Liver (tissue), 9 donors: Measurements from ENCODE around the gene THADA. TPM values are rescaled to one million over a fixed set of nuclear protein-coding genes. Genes with fewer than 3 reads are reported as not detected.

ENCODE experiments used
- DNase-seq: peaks from one replicate; pipeline ENCODE4 v3.0.0-alpha.2; 2017; ENCODE audit warnings: low spot score
- H3K27ac ChIP-seq, 2 donors: one replicate each; pipeline ENCODE4 v1.7.0; 2013; ENCODE audit warnings: inconsistent platforms in 2 of 2, low read length in 2 of 2, control low read depth in 1 of 2, low read depth in 1 of 2, mild to moderate bottlenecking in 1 of 2
- H3K27me3 ChIP-seq, 4 donors: one replicate each; pipeline versions ENCODE4 v1.6.1 to v1.7.0; 2013; ENCODE audit warnings: low read length in 3 of 4, inconsistent platforms in 1 of 4, mild to moderate bottlenecking in 1 of 4, moderate library complexity in 1 of 4; ENCODE audit not compliant: control insufficient read depth in 4 of 4, insufficient read depth in 4 of 4
- H3K36me3 ChIP-seq, 4 donors: one replicate each; pipeline versions ENCODE4 v1.6.1 to v1.7.0; 2013; ENCODE audit warnings: low read length in 3 of 4, mild to moderate bottlenecking in 3 of 4, low read depth in 1 of 4, moderate library complexity in 1 of 4; ENCODE audit not compliant: control insufficient read depth in 4 of 4, insufficient read depth in 3 of 4
- H3K4me1 ChIP-seq, 4 donors: one replicate each; pipeline versions ENCODE4 v1.6.1 to v1.7.0; 2013; ENCODE audit warnings: low read length in 3 of 4, mild to moderate bottlenecking in 3 of 4, moderate library complexity in 1 of 4; ENCODE audit not compliant: control insufficient read depth in 4 of 4, insufficient read depth in 4 of 4
- H3K4me3 ChIP-seq, 3 donors: one replicate each; pipeline versions ENCODE4 v1.6.1 to v1.7.0; 2013; ENCODE audit warnings: low read length in 3 of 3, control low read depth in 1 of 3, low read depth in 1 of 3, mild to moderate bottlenecking in 1 of 3
- H3K9ac ChIP-seq, 2 donors: one replicate each; pipeline ENCODE4 v1.7.0; 2013; ENCODE audit warnings: low read length in 2 of 2, mild to moderate bottlenecking in 2 of 2, moderate library complexity in 2 of 2, control low read depth in 1 of 2, low read depth in 1 of 2
- H3K9me3 ChIP-seq, 4 donors: one replicate each; pipeline versions ENCODE4 v1.6.1 to v1.7.0; 2013; ENCODE audit warnings: low read length in 3 of 4; ENCODE audit not compliant: control insufficient read depth in 4 of 4
- EGR1 ChIP-seq, 2 donors: IDR thresholded peaks; 2 replicates each; pipeline ENCODE4 v1.6.1; 2016 to 2018; ENCODE audit warnings: antibody characterized with exemption in 2 of 2, low read depth in 2 of 2
- FOXA1 ChIP-seq: IDR thresholded peaks from 2 replicates; pipeline ENCODE4 v1.6.1; 2016; ENCODE audit warnings: antibody characterized with exemption
- FOXA2 ChIP-seq: IDR thresholded peaks from 2 replicates; pipeline ENCODE4 v1.6.1; 2016; ENCODE audit warnings: antibody characterized with exemption
- GABPA ChIP-seq, 2 donors: IDR thresholded peaks in 1 of 2; conservative IDR thresholded peaks in 1 of 2; 2 replicates each; pipeline ENCODE4 v1.6.1; 2016; ENCODE audit warnings: antibody characterized with exemption in 2 of 2, mild to moderate bottlenecking in 1 of 2, moderate library complexity in 1 of 2
- HNF4A ChIP-seq, 2 donors: conservative IDR thresholded peaks; 2 replicates each; pipeline ENCODE4 v1.6.1; 2016; ENCODE audit warnings: antibody characterized with exemption in 2 of 2, mild to moderate bottlenecking in 2 of 2
- HNF4G ChIP-seq: IDR thresholded peaks from 2 replicates; pipeline ENCODE4 v1.6.1; 2016; ENCODE audit warnings: antibody characterized with exemption
- JUND ChIP-seq, 2 donors: IDR thresholded peaks; 2 replicates each; pipeline ENCODE4 v1.6.1; 2016; ENCODE audit warnings: antibody characterized with exemption in 2 of 2
- MAX ChIP-seq: IDR thresholded peaks from 2 replicates; pipeline ENCODE4 v1.6.1; 2016; ENCODE audit warnings: antibody characterized with exemption
- NR2F2 ChIP-seq: IDR thresholded peaks from 2 replicates; pipeline ENCODE4 v1.6.1; 2016; ENCODE audit warnings: antibody characterized with exemption
- RAD21 ChIP-seq, 2 donors: IDR thresholded peaks; 2 replicates each; pipeline ENCODE4 v1.6.1; 2016; ENCODE audit warnings: antibody characterized with exemption in 2 of 2, mild to moderate bottlenecking in 2 of 2
- RXRA ChIP-seq, 2 donors: IDR thresholded peaks; 2 replicates each; pipeline ENCODE4 v1.6.1; 2017 to 2018; ENCODE audit warnings: antibody characterized with exemption in 2 of 2, mild to moderate bottlenecking in 1 of 2
- SP1 ChIP-seq: IDR thresholded peaks from 2 replicates; pipeline ENCODE4 v1.6.1; 2018; ENCODE audit warnings: antibody characterized with exemption, mild to moderate bottlenecking
- TAF1 ChIP-seq: conservative IDR thresholded peaks from 2 replicates; pipeline ENCODE4 v1.6.1; 2016; ENCODE audit warnings: antibody characterized with exemption, mild to moderate bottlenecking
- YY1 ChIP-seq: IDR thresholded peaks from 2 replicates; pipeline ENCODE4 v1.6.1; 2016; ENCODE audit warnings: antibody characterized with exemption, mild to moderate bottlenecking
- WGBS: extraction: QIAGEN DNeasy Blood & Tissue Kit; methylation state at CpG from one replicate; pipeline ENCODE4 v1.1.7; 2013; 5-methylcytosine and 5-hydroxymethylcytosine counted together
- polyA plus RNA-seq, 2 donors: library from polyadenylated mRNA; stranded (reverse) in 1 of 2; unstranded in 1 of 2; fragments of 200-250 nt in 1 of 2; fragments of >200 nt in 1 of 2; fragmentation: Nextera tagmentation in 1 of 2; extraction: Ambion mirVana in 1 of 2; gene quantifications; one replicate each; pipeline versions ENCODE4 v1.2.1 to v1.2.3, GENCODE V29; 2013 to 2015
- total RNA-seq, 2 donors: library from RNA; depleted of rRNA; stranded (reverse); fragments of >200 nt; gene quantifications; one replicate each; pipeline ENCODE4 v1.2.3, GENCODE V29; 2014
- TF ChIP-seq, protein P1 (sequence below): IDR thresholded peaks from 2 replicates; pipeline ENCODE4 v1.6.1; 2016; ENCODE audit warnings: antibody characterized with exemption
- TF ChIP-seq, protein P2 (sequence below): IDR thresholded peaks from 2 replicates; pipeline ENCODE4 v1.6.1; 2016; ENCODE audit warnings: antibody characterized with exemption
- donor health status: healthy.
- donor health status: healthy.
- donor health status: healthy.
- donor health status: healthy.
- donor health status: healthy.

THADA gene
- total and polyA plus RNA-seq, 4 donors: 12.0 to 37.2 (median 22.3) TPM

DNA sequence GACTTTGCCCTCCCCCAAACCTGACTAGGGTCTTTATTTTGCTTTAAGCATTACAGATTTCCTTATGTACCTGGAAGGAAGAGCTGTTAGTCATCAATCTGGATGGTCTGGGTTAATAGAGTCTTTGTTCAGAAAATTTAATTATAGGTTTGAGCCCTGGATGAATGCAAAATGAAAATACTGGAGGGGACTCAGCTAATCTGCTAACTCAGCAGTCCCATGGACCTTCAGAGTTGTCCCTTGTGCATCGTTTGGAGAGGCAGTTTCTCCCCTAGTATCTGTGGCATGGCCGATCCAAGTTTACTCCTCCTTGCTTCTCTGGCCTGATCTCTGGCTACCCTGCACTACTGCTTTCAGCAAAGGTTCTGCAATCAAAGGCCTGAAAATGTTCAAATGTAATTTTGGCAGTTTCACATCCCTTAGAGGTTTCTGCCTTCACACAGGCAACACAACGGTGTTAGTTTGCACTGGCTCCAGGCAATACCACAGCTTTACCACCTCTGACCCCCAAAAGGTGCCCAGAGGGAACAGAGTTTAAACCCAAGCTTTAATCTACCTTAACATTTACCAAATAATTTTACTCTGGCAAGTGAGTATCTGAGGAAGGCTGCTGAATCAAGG, 134.3 kb downstream of the THADA start:
- DNase-seq: no peak
- Histone ChIP-seq H3K4me3 (no peak overlapping the region), H3K4me1 (peaks cover 2 to 24% (median 18%) of the 10 kb centered on the region in 4 donors), H3K9me3 (no peaks in the 10 kb centered on the region), H3K27ac (no peak overlapping the region), H3K27me3 (no peaks in the 10 kb centered on the region), H3K36me3 (no peaks in the 10 kb centered on the region), H3K9ac (no peak overlapping the region)
- WGBS: 71% methylated on average over 3 of the region's 3 CpGs
- no peak for TF ChIP-seq TAF1

DNA sequence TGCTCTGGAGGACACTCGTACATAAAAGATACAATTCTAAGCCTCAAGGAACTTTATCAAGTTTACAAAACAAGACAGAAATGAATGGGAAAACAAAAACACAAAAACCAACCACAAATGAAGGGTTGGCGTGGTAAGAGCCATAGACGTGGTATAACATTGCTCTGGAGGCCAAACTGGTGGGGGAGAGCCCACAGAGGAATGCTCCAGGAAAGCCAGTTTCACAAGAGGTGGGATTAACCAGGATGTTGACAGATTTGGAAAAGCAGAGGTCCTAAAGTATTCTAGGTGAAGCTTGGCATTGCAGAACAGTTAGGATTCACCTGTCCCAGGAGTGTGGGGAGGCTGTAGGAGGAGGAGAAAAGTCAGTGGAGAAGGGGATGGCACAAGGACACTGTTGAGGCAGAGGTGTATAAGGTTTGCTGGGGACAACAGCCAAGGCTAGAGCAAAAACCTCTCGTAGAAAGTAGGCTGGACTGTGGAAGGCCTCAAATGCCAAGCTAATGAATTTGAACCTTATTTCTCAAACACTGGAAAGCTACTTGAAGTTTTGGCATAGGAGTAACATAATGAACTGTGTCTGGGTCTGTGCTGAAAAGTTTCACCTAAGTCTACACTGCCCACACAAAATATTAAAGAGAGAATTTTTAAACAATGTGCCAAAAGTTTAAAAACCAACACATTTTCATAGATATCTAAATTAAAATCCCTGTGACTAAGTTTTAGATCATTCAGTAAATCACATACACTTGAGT, 135.1 kb downstream of the THADA start:
- peaks cover 2 to 31% (median 24%) of the 10 kb centered on the region in 4 donors for H3K4me1 ChIP-seq
- H3K9me3 ChIP-seq: no peaks in the 10 kb centered on the region
- H3K27me3 ChIP-seq: no peaks in the 10 kb centered on the region
- 91% methylated on average over 4 of the region's 4 CpGs for WGBS
- H3K4me3 ChIP-seq: no peak overlapping the region
- H3K27ac ChIP-seq: no peak overlapping the region
- DNase-seq: no peak
- no peaks in the 10 kb centered on the region for H3K36me3 ChIP-seq
- no peak for TF ChIP-seq YY1
- no peak for TF ChIP-seq FOXA1
- no peak for TF ChIP-seq HNF4A (conservative IDR thresholded peaks at IDR 0.05)
- TF ChIP-seq EGR1 (IDR thresholded peaks at IDR 0.05; ENCODE audit: low read depth in 2 of 2): no peak
- TF ChIP-seq FOXA2: no peak
- H3K9ac ChIP-seq: no peak overlapping the region

DNA sequence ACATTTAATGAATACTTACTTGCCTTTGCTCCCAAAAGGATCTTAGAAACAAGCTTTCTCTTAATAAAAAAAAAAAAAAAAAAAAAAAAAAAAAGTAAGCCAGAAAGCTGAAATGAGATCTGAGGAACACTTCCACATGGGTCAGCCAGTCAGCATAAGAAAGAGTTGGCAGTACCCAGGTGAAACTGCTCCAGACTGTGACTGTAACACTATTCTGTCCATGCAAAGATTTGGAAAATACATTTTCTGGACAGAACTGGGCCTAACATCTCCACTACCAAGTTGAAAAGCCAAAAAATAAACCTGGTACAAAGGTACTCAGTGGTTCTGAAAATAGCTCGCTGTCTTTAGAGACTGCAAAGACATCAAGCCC, 135.7 kb downstream of the THADA start:
- Histone ChIP-seq H3K4me1 (peaks cover 2 to 36% (median 30%) of the 10 kb centered on the region in 4 donors), H3K9ac (no peak overlapping the region), H3K27me3 (no peaks in the 10 kb centered on the region), H3K9me3 (no peaks in the 10 kb centered on the region), H3K4me3 (no peak overlapping the region), H3K27ac (no peak overlapping the region), H3K36me3 (no peaks in the 10 kb centered on the region)
- WGBS: 97% methylated on average over 1 of the region's 1 CpG
- no peak for TF ChIP-seq FOXA1
- TF ChIP-seq SP1: no peak
- no peak for TF ChIP-seq RAD21 (IDR thresholded peaks at IDR 0.05)
- no peak for TF ChIP-seq GABPA (IDR thresholded peaks at IDR 0.05 in 1 of 2, conservative IDR thresholded peaks at IDR 0.05 in 1 of 2)
- TF ChIP-seq HNF4G: no peak
- no peak for TF ChIP-seq RXRA (IDR thresholded peaks at IDR 0.05)
- TF ChIP-seq MAX: no peak
- no peak for DNase-seq

- Histone ChIP-seq H3K27me3 (no peaks in the 10 kb centered on the region), H3K4me3 (no peak overlapping the region), H3K9ac (no peak overlapping the region), H3K27ac (peak overlapping the region in 1 of 2 donors; percentile 37), H3K9me3 (no peaks in the 10 kb centered on the region), H3K4me1 (peaks cover 2 to 36% (median 30%) of the 10 kb centered on the region in 4 donors), H3K36me3 (no peaks in the 10 kb centered on the region)
- no peak for DNase-seq
- WGBS: 80% methylated on average over 1 of the region's 1 CpG
- TF ChIP-seq, protein P1, sequence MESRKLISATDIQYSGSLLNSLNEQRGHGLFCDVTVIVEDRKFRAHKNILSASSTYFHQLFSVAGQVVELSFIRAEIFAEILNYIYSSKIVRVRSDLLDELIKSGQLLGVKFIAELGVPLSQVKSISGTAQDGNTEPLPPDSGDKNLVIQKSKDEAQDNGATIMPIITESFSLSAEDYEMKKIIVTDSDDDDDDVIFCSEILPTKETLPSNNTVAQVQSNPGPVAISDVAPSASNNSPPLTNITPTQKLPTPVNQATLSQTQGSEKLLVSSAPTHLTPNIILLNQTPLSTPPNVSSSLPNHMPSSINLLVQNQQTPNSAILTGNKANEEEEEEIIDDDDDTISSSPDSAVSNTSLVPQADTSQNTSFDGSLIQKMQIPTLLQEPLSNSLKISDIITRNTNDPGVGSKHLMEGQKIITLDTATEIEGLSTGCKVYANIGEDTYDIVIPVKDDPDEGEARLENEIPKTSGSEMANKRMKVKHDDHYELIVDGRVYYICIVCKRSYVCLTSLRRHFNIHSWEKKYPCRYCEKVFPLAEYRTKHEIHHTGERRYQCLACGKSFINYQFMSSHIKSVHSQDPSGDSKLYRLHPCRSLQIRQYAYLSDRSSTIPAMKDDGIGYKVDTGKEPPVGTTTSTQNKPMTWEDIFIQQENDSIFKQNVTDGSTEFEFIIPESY: no peak
- TF ChIP-seq RXRA (IDR thresholded peaks at IDR 0.05) (no peak), NR2F2 (no peak), MAX (no peak), JUND (IDR thresholded peaks at IDR 0.05) (no peak), HNF4G (no peak), HNF4A (conservative IDR thresholded peaks at IDR 0.05) (no peak)
- TF ChIP-seq, protein P2, sequence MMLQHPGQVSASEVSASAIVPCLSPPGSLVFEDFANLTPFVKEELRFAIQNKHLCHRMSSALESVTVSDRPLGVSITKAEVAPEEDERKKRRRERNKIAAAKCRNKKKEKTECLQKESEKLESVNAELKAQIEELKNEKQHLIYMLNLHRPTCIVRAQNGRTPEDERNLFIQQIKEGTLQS: no peak
These were observed 136.2 kb downstream of the THADA start for GRCh38 chr2:43459446-43460173.
